Neutrophil (primary cell): ENCODE data around the gene RCAN1.

Experiments used
- H3K27ac ChIP-seq: fragments of 200-600 bp; sonication (generic); 2 replicates; pipeline ENCODE4 v1.5.1; 2016; ENCODE audit warnings: mild to moderate bottlenecking, moderate library complexity
- H3K27me3 ChIP-seq: fragments of 200-600 bp; sonication (generic); 2 replicates; pipeline ENCODE4 v1.6.0; 2016; ENCODE audit warnings: mild to moderate bottlenecking
- H3K36me3 ChIP-seq: fragments of 200-600 bp; sonication (generic); 2 replicates; pipeline ENCODE4 v1.5.1; 2017
- H3K4me1 ChIP-seq, 2 experiments: fragments of 200-600 bp in 1 of 2; sonication (generic) in 1 of 2; 1 replicate in 1 of 2; 2 replicates in 1 of 2; pipeline versions ENCODE4 v1.5.1 to v1.6.1; 2013 to 2016; ENCODE audit warnings: low read depth in 1 of 2, low read length in 1 of 2, mild to moderate bottlenecking in 1 of 2, moderate library complexity in 1 of 2; ENCODE audit not compliant: control insufficient read depth in 1 of 2, insufficient read depth in 1 of 2
- H3K4me3 ChIP-seq, 2 experiments: fragments of 200-600 bp in 1 of 2; sonication (generic) in 1 of 2; 1 replicate in 1 of 2; 2 replicates in 1 of 2; pipeline ENCODE4 v1.5.1; 2013 to 2016; ENCODE audit warnings: low read depth in 1 of 2, low read length in 1 of 2, mild to moderate bottlenecking in 1 of 2, moderate library complexity in 1 of 2
- H3K9me3 ChIP-seq: fragments of 200-600 bp; sonication (generic); 2 replicates; pipeline ENCODE4 v1.5.1; 2016
- TF ChIP-seq, protein P1 (sequence below): fragments of 200-600 bp; sonication (generic); IDR thresholded peaks from 2 replicates; pipeline ENCODE4 v1.5.1; 2016; ENCODE audit warnings: antibody characterized with exemption

Gene RCAN1

DNA sequence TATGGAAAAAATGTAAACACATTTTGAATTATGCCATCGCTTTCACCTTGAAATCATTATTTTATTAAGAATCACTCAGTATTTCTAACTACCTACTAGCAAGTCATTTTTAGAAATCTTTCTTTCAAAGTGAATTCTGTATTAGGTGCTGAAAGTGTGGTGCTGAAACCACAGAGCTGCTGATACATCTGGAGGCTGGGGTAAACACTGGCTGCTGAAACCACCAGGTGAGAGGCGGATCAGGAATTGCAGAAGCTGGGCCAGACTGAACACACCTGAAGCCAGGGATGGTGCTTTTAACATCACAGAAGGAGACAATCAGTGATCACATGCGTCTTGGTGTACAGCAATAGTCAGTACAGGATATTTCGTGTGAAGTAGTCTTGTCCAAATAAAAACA, 60.7 kb downstream of the RCAN1 start:
- H3K36me3 ChIP-seq = no peaks in the 10 kb centered on the region
- TF ChIP-seq, protein P1, sequence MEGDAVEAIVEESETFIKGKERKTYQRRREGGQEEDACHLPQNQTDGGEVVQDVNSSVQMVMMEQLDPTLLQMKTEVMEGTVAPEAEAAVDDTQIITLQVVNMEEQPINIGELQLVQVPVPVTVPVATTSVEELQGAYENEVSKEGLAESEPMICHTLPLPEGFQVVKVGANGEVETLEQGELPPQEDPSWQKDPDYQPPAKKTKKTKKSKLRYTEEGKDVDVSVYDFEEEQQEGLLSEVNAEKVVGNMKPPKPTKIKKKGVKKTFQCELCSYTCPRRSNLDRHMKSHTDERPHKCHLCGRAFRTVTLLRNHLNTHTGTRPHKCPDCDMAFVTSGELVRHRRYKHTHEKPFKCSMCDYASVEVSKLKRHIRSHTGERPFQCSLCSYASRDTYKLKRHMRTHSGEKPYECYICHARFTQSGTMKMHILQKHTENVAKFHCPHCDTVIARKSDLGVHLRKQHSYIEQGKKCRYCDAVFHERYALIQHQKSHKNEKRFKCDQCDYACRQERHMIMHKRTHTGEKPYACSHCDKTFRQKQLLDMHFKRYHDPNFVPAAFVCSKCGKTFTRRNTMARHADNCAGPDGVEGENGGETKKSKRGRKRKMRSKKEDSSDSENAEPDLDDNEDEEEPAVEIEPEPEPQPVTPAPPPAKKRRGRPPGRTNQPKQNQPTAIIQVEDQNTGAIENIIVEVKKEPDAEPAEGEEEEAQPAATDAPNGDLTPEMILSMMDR = no peak
- no peak overlapping the region for H3K27ac ChIP-seq
- no peaks in the 10 kb centered on the region for H3K27me3 ChIP-seq
- H3K4me1 ChIP-seq = no peaks in the 10 kb centered on the region
- H3K9me3 ChIP-seq = no peaks in the 10 kb centered on the region
- no peak overlapping the region for H3K4me3 ChIP-seq

DNA sequence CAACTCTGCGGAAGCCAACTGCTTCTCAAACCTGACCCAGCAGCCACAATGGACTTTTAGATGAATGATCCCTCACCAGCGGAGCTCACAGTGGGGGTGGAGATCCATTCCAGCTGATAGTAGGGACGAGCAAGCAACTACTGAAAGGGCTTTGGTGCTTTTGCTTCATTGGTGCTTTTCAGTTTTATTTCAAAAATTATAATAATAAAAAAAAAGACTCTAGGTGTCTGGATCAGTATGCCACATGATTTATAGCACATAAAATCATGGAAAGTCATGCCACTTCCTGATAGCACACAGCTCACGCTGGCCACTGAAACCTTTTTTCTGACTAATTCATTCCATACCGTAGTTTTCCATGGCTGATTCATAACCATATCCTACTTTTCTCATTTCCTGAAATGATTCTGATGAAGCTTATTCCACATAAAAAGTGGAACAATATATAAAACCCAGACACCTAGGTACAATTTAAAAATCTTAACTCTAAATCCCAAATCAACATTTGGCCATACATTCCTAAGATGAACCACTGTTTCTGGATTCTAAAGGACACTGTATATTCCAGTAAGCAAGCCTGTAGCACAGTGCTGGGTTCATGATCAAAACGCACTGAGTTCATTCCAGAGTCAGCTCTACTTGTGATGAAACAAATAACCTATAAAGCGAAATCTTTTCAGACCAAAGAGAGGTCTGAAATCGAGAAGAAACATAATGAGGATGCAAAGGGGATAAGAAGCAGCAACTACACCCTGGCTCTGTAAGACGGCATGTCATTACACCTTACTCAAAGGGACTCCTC, 61.6 kb downstream of the RCAN1 start:
- Histone ChIP-seq H3K36me3 (no peaks in the 10 kb centered on the region), H3K27ac (no peak overlapping the region), H3K9me3 (no peaks in the 10 kb centered on the region), H3K4me1 (no peaks in the 10 kb centered on the region), H3K27me3 (no peaks in the 10 kb centered on the region), H3K4me3 (no peak overlapping the region)
- TF ChIP-seq, protein P1 = no peak

DNA sequence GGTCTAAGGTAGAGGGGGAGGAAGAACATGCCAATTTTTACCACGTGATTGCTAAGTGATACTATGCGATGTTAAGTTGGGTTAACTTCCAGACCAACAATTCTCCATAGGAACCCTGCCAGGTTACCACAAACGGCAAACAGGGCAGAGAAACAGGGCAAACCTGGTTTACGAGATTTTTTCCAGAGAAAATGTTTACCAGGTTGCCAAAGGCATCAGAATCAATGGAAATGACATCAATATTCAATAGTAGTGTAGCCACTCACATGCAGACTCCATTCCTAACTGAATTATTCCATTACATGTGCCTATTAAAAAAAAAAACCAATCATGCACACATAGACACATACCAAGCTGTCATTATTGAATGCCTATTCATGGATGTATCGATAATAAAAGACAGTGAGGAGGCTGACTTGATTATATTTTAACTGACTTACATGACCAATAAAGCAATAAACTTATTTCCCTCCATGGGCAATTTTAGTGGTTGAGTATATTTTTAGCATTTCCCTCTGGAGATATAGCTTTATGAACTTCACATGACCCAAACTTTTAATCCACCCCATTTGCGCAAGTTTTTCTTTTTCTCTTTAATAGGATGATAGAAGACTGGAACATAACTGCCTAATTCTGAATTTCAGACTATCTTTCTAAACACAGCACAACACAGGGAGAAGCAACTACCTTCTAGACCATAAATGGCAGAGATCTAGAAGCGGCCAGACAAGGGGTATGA, 62.4 kb downstream of the RCAN1 start:
- Histone ChIP-seq H3K27ac (no peak overlapping the region), H3K9me3 (no peaks in the 10 kb centered on the region), H3K4me1 (no peaks in the 10 kb centered on the region), H3K36me3 (no peaks in the 10 kb centered on the region), H3K27me3 (no peaks in the 10 kb centered on the region), H3K4me3 (no peak overlapping the region)
- TF ChIP-seq, protein P1 = no peak

DNA sequence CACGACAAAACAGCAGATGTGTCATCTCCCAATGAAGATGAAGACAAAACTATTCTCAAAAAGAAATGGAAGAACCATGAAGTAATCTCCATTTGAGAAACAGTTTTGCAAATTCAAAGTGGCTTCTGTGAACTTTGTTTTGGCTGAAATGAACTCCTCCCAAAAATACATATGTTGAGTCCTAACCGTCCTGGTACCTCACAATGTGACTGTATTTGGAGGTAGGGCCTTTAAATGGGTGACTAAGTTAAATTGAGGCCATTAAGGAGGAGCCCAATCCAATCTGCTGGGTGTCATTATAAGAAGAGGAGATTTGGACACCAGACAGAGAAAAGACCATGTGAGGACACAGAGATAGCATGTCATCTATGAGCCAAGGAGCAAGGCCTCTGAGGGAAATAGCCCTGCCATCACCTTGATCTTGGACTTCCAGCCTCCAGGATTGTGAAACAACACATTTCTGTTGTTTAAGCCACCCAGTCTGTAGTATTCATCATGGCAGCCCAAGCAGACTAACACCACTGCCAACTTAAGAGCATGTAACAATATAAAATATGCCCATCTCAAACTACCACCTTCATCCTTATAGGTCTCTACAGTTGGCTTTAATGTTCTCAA, 64.6 kb downstream of the RCAN1 start:
- Histone ChIP-seq H3K4me1 (peaks cover 19 to 20% of the 10 kb centered on the region in 2 experiments), H3K4me3 (no peak overlapping the region), H3K9me3 (no peaks in the 10 kb centered on the region), H3K36me3 (no peaks in the 10 kb centered on the region), H3K27ac (no peak overlapping the region), H3K27me3 (no peaks in the 10 kb centered on the region)
- TF ChIP-seq, protein P1 = no peak

DNA sequence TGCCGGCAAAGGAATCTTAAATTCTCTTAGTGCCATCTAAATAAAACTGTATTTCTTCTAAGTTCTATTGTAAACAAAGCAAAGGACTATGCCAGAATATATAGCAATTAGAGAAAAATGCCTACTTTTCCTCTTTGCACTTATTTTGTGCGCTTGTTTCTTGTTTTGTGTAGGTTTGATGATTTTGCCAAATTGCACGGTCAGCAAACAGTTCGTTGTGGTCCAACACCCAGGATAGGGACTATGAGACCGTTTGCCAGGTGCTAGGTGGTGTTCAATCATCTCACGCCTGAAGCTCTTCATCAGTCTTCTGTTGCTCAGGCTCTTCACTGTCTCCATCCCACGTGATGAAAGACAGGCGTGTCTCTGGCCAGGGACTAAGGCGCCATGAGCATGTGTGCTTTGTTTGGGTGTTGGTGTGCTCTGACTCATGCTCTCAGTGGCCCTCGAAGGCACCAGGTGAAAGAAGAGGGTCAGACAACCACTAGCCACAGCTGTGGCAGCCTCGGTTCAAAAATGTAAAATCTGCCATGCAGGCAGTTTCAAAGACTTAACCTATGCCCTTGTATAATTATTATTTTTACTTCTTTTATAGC, 66.0 kb downstream of the RCAN1 start:
- TF ChIP-seq, protein P1 = no peak
- no peak overlapping the region for H3K27ac ChIP-seq
- H3K4me3 ChIP-seq = no peak overlapping the region
- no peaks in the 10 kb centered on the region for H3K9me3 ChIP-seq
- H3K27me3 ChIP-seq = no peaks in the 10 kb centered on the region
- H3K4me1 ChIP-seq = peaks cover 33 to 34% of the 10 kb centered on the region in 2 experiments
- H3K36me3 ChIP-seq = no peaks in the 10 kb centered on the region
